Activated CD8-positive, alpha-beta T cell treated with anti-CD3 and anti-CD28 coated beads for 36 hours (primary cell): ENCODE data around the gene NAA50. TPM values are rescaled to one million over a fixed set of nuclear protein-coding genes. Genes with fewer than 3 reads are reported as not detected.

Experiments used
- ATAC-seq: fragments of 200-7000 bp; cut with Tn5 transposase; one replicate; pipeline ENCODE4 v1.10.0; 2021; ENCODE audit warnings: mild to moderate bottlenecking, moderate library complexity
- CTCF ChIA-PET: fragments of 350-600 bp; sonication (Branson Sonifier 250); formaldehyde crosslinking; loops from one replicate; lab custom pipeline; 2021; ENCODE audit warnings: antibody characterized with exemption; lab: Charles Lee
- POLR2A ChIA-PET: fragments of 350-600 bp; sonication (Branson Sonifier 250); formaldehyde crosslinking; loops from one replicate; lab custom pipeline; 2021; ENCODE audit warnings: antibody characterized with exemption; lab: Charles Lee
- DNase-seq: peaks from one replicate; pipeline ENCODE4 v3.0.0-alpha.2; 2020
- H3K27ac Mint-ChIP-seq: one replicate; pipeline ENCODE4 v1.8.0; 2021; ENCODE audit warnings: mild to moderate bottlenecking, mixed read lengths
- H3K27me3 Mint-ChIP-seq: one replicate; pipeline ENCODE4 v1.8.0; 2021; ENCODE audit warnings: mixed read lengths
- H3K36me3 Mint-ChIP-seq: one replicate; pipeline ENCODE4 v1.8.0; 2021; ENCODE audit warnings: low read depth, mixed read lengths
- H3K4me1 Mint-ChIP-seq: one replicate; pipeline ENCODE4 v1.8.0; 2021; ENCODE audit warnings: low read depth, mixed read lengths
- H3K4me3 Mint-ChIP-seq: one replicate; pipeline ENCODE4 v1.8.0; 2021; ENCODE audit warnings: mild to moderate bottlenecking, moderate library complexity, mixed read lengths
- H3K9me3 Mint-ChIP-seq: one replicate; pipeline ENCODE4 v1.8.0; 2021; ENCODE audit warnings: mixed read lengths
- intact Hi-C: fragments of 100-400 bp; cut with micrococcal nuclease; formaldehyde crosslinking; loops from one replicate; pipeline ENCODE4 v1.10.0; 2022
- total RNA-seq, 2 experiments: library from RNA; stranded (reverse); gene quantifications; one replicate each; pipeline ENCODE4 v1.2.3, GENCODE V29; 2021
- TF ChIP-seq, protein P1 (sequence below): fragments of 200-600 bp; IDR thresholded peaks from one replicate; pipeline ENCODE4 v1.8.0; 2022; ENCODE audit warnings: antibody characterized with exemption, mild to moderate bottlenecking

The NAA50 gene
- total RNA-seq, 2 experiments from 2014 or later, result 117 to 118 TPM

- TF ChIP-seq, protein P1, sequence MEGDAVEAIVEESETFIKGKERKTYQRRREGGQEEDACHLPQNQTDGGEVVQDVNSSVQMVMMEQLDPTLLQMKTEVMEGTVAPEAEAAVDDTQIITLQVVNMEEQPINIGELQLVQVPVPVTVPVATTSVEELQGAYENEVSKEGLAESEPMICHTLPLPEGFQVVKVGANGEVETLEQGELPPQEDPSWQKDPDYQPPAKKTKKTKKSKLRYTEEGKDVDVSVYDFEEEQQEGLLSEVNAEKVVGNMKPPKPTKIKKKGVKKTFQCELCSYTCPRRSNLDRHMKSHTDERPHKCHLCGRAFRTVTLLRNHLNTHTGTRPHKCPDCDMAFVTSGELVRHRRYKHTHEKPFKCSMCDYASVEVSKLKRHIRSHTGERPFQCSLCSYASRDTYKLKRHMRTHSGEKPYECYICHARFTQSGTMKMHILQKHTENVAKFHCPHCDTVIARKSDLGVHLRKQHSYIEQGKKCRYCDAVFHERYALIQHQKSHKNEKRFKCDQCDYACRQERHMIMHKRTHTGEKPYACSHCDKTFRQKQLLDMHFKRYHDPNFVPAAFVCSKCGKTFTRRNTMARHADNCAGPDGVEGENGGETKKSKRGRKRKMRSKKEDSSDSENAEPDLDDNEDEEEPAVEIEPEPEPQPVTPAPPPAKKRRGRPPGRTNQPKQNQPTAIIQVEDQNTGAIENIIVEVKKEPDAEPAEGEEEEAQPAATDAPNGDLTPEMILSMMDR, result no peak
- no peaks in the 10 kb centered on the region for H3K9me3 Mint-ChIP-seq
- H3K4me1 Mint-ChIP-seq, result peaks cover 7% of the 10 kb centered on the region
- peaks cover 2% of the 10 kb centered on the region for H3K36me3 Mint-ChIP-seq
- intact Hi-C loops, result no loop called here
- no peak overlapping the region for H3K4me3 Mint-ChIP-seq
- DNase-seq (no peak), ATAC-seq (no peak)
- CTCF ChIA-PET, result no interaction called here
- POLR2A ChIA-PET, result no interaction called here
- no peak overlapping the region for H3K27ac Mint-ChIP-seq
- H3K27me3 Mint-ChIP-seq, result no peaks in the 10 kb centered on the region
Measured at GRCh38 chr3:113771993-113772392, 25.9 kb upstream of the NAA50 start.

GRCh38 chr3:113769551-113769950, 23.5 kb upstream of the NAA50 start:
- POLR2A ChIA-PET, result no interaction called here
- Mint-ChIP-seq H3K27ac (no peak overlapping the region), H3K4me3 (no peak overlapping the region), H3K9me3 (no peaks in the 10 kb centered on the region), H3K4me1 (peaks cover 9% of the 10 kb centered on the region), H3K27me3 (no peaks in the 10 kb centered on the region), H3K36me3 (peaks cover 2% of the 10 kb centered on the region)
- DNase-seq, result no peak
- TF ChIP-seq, protein P1, result no peak
- intact Hi-C loops, result no loop called here
- peak; percentile 56 for ATAC-seq
- CTCF ChIA-PET, result no interaction called here

- no peaks in the 10 kb centered on the region for H3K27me3 Mint-ChIP-seq
- peaks cover 2% of the 10 kb centered on the region for H3K36me3 Mint-ChIP-seq
- no peak overlapping the region for H3K4me3 Mint-ChIP-seq
- CTCF ChIA-PET, result interaction anchor here (0.9 to 1.5 kb wide), 4 partner anchors 8 to 22 kb away, joined by 3 read pairs; no protein-coding TSS in a partner anchor
- ATAC-seq, result no peak
- POLR2A ChIA-PET, result interaction anchor here (1.0 kb wide), 1 partner anchor 14 kb away, joined by 4 read pairs; no protein-coding TSS in a partner anchor
- H3K9me3 Mint-ChIP-seq, result no peaks in the 10 kb centered on the region
- no peak for DNase-seq
- TF ChIP-seq, protein P1, result no peak
- peaks cover 9% of the 10 kb centered on the region for H3K4me1 Mint-ChIP-seq
- H3K27ac Mint-ChIP-seq, result no peak overlapping the region
- intact Hi-C loops, result no loop called here
Measured at GRCh38 chr3:113764698-113765097, 18.6 kb upstream of the NAA50 start.

GRCh38 chr3:113758389-113759024, 12.5 kb upstream of the NAA50 start:
- POLR2A ChIA-PET, result interaction anchor here (0.8 to 3.3 kb wide), 2 partner anchors 12 kb away, joined by 3 to 11 read pairs; partner anchors contain the start of genes ATP6V1A and NAA50
- ATAC-seq (peak; percentile 42), DNase-seq (no peak)
- Mint-ChIP-seq H3K4me3 (no peak overlapping the region), H3K9me3 (peaks cover 7% of the 10 kb centered on the region), H3K4me1 (peaks cover 11% of the 10 kb centered on the region), H3K27me3 (no peaks in the 10 kb centered on the region), H3K36me3 (peaks cover 7% of the 10 kb centered on the region), H3K27ac (no peak overlapping the region)
- intact Hi-C loops, result no loop called here
- CTCF ChIA-PET, result interaction anchor here (0.9 to 1.1 kb wide), 2 partner anchors 10 to 23 kb away, joined by 3 read pairs; no protein-coding TSS in a partner anchor
- TF ChIP-seq, protein P1, result no peak

- intact Hi-C loops, result no loop called here
- no peak overlapping the region for H3K27ac Mint-ChIP-seq
- ChIA-PET POLR2A (interaction anchor here (1.1 kb wide), 1 partner anchor 9 kb away, joined by 3 read pairs; the partner anchor contains the start of gene NAA50), CTCF (interaction anchor here (1.0 kb wide), 2 partner anchors 10 to 19 kb away, joined by 3 read pairs; no protein-coding TSS in a partner anchor)
- TF ChIP-seq, protein P1, result no peak
- peaks cover 7% of the 10 kb centered on the region for H3K36me3 Mint-ChIP-seq
- ATAC-seq (no peak), DNase-seq (no peak)
- no peaks in the 10 kb centered on the region for H3K27me3 Mint-ChIP-seq
- H3K4me1 Mint-ChIP-seq, result peaks cover 22% of the 10 kb centered on the region
- no peak overlapping the region for H3K4me3 Mint-ChIP-seq
- peaks cover 7% of the 10 kb centered on the region for H3K9me3 Mint-ChIP-seq
Measured at GRCh38 chr3:113754494-113755159, 8.6 kb upstream of the NAA50 start.
